Osteoblast (primary cell): ENCODE results near the gene ESPN. TPM values are rescaled to one million over a fixed set of nuclear protein-coding genes. Genes with fewer than 3 reads are reported as not detected.

ENCODE experiments used
- DNase-seq: peaks from one replicate; pipeline ENCODE4 v3.0.0; 2011; ENCODE audit warnings: low spot score, mixed read lengths; ENCODE audit not compliant: insufficient read length; ENCODE audit errors: missing footprints
- H2AFZ ChIP-seq: 2 replicates; pipeline ENCODE4 v1.6.0; 2011; ENCODE audit warnings: mild to moderate bottlenecking, low read length
- H3K27ac ChIP-seq: 2 replicates; pipeline ENCODE4 v1.5.1; 2011; ENCODE audit warnings: mild to moderate bottlenecking, low read depth, low read length, moderate library complexity
- H3K27me3 ChIP-seq: 2 replicates; pipeline ENCODE4 v1.6.0; 2012; ENCODE audit warnings: mild to moderate bottlenecking, control low read depth, inconsistent platforms, low read length, moderate library complexity; ENCODE audit not compliant: insufficient read depth
- H3K36me3 ChIP-seq: 2 replicates; pipeline ENCODE4 v1.5.1; 2011; ENCODE audit warnings: mild to moderate bottlenecking, low read length, control low read depth, moderate library complexity; ENCODE audit not compliant: insufficient read depth
- H3K4me1 ChIP-seq: 2 replicates; pipeline ENCODE4 v1.5.1; 2011; ENCODE audit warnings: mild to moderate bottlenecking, low read length, control low read depth, moderate library complexity; ENCODE audit not compliant: insufficient read depth
- H3K4me2 ChIP-seq: 2 replicates; pipeline ENCODE4 v1.6.0; 2011; ENCODE audit warnings: mild to moderate bottlenecking, low read length; ENCODE audit not compliant: insufficient read depth
- H3K4me3 ChIP-seq: fragments of 200-600 bp; sonication (generic); 3 replicates; pipeline ENCODE4 v1.5.1; 2012; ENCODE audit warnings: mild to moderate bottlenecking, low read length, inconsistent platforms; ENCODE audit not compliant: insufficient read depth
- H3K79me2 ChIP-seq: 2 replicates; pipeline ENCODE4 v1.6.0; 2012; ENCODE audit warnings: mild to moderate bottlenecking, low read length, control low read depth, inconsistent platforms; ENCODE audit not compliant: insufficient read depth
- H3K9me3 ChIP-seq: 2 replicates; pipeline ENCODE4 v1.5.1; 2011; ENCODE audit warnings: low read depth, low read length, control low read depth
- H4K20me1 ChIP-seq: 2 replicates; pipeline ENCODE4 v1.6.0; 2012; ENCODE audit warnings: mild to moderate bottlenecking, low read length, control low read depth; ENCODE audit not compliant: insufficient read depth
- total RNA-seq: library from RNA; depleted of rRNA; stranded (reverse); fragments of >200 nt; gene quantifications from 2 replicates; pipeline ENCODE4 v1.2.3, GENCODE V29; 2012
- TF ChIP-seq, protein P1 (sequence below): IDR thresholded peaks from 2 replicates; pipeline ENCODE4 v1.5.1; 2011; ENCODE audit warnings: mild to moderate bottlenecking, low read depth, low read length, moderate library complexity; ENCODE audit errors: extremely low read depth

ESPN gene
- total RNA-seq, 1 donor, result not detected

DNA sequence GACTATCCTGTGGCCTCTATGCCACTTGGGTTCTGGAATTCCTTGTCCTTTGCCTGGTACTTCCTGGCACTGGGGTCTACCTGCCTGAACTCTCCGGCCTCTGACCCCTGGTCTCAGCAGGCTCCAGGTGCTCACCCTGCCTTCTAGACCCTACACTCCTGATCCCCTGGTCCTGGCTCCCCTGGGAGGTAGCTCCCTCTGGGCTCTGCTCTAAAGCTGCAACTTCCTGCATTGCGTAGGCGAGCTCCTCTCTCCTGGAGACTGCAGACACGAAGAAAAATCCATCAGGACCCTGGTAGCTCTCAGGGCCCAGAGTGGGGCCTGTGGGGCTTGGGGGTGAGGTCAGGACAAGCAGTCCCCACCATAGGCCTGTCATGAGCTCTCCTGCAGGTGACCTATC, 74.7 kb downstream of the ESPN start:
- no peaks in the 10 kb centered on the region for H3K9me3 ChIP-seq
- no peak overlapping the region for H3K27ac ChIP-seq
- peaks cover 35% of the 10 kb centered on the region for H3K4me1 ChIP-seq
- H3K4me2 ChIP-seq, result no peak overlapping the region
- no peak overlapping the region for H2AFZ ChIP-seq
- TF ChIP-seq, protein P1, sequence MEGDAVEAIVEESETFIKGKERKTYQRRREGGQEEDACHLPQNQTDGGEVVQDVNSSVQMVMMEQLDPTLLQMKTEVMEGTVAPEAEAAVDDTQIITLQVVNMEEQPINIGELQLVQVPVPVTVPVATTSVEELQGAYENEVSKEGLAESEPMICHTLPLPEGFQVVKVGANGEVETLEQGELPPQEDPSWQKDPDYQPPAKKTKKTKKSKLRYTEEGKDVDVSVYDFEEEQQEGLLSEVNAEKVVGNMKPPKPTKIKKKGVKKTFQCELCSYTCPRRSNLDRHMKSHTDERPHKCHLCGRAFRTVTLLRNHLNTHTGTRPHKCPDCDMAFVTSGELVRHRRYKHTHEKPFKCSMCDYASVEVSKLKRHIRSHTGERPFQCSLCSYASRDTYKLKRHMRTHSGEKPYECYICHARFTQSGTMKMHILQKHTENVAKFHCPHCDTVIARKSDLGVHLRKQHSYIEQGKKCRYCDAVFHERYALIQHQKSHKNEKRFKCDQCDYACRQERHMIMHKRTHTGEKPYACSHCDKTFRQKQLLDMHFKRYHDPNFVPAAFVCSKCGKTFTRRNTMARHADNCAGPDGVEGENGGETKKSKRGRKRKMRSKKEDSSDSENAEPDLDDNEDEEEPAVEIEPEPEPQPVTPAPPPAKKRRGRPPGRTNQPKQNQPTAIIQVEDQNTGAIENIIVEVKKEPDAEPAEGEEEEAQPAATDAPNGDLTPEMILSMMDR, result no peak
- no peak overlapping the region for H3K4me3 ChIP-seq
- H3K36me3 ChIP-seq, result no peaks in the 10 kb centered on the region
- H3K27me3 ChIP-seq, result no peaks in the 10 kb centered on the region
- no peaks in the 10 kb centered on the region for H4K20me1 ChIP-seq
- H3K79me2 ChIP-seq, result no peaks in the 10 kb centered on the region
- peak; percentile 79 for DNase-seq

DNA sequence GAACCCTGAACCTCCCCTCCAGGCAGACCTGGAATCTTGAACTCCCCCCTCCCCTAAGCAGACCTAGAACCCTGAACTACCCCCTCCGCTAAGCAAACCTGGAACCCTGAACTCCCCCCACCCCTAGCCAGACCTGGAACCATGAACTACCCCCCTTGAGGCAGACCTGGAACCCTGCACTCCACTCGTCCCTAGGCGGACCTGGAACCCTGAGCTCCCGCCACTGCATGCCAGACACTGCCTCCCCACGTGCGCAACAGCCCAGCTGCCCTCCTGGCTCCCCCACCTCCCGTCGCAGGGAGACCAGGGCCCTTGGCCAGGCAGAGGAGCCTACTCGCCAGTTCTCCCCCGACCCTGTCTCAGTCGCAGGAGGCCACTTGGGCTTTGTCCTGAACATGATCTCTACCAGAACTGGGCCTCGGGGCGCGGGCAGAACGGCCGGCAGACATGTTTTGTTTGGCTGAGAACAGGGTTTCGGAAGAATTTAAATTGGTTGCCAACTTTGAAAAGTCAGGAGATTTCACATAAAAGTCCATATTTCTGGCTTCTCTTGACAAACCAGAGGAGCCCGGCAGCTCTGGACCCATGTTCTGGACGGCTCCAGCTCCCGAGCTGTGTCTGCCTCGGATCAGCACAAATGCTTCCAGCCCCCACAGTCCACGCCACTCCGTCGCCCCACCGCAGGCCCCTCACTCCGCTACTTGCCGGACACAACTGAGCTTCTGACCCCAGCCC, 76.1 kb downstream of the ESPN start:
- Histone ChIP-seq H4K20me1 (no peaks in the 10 kb centered on the region), H3K36me3 (no peaks in the 10 kb centered on the region), H3K9me3 (no peaks in the 10 kb centered on the region), H3K4me3 (peak overlapping the region; percentile 13), H3K27me3 (no peaks in the 10 kb centered on the region), H3K4me1 (peaks cover 31% of the 10 kb centered on the region), H3K27ac (no peak overlapping the region), H3K4me2 (peak overlapping the region; percentile 38), H2AFZ (peak overlapping the region; percentile 67), H3K79me2 (no peaks in the 10 kb centered on the region)
- peak; percentile 96 for DNase-seq
- TF ChIP-seq, protein P1, result no peak

DNA sequence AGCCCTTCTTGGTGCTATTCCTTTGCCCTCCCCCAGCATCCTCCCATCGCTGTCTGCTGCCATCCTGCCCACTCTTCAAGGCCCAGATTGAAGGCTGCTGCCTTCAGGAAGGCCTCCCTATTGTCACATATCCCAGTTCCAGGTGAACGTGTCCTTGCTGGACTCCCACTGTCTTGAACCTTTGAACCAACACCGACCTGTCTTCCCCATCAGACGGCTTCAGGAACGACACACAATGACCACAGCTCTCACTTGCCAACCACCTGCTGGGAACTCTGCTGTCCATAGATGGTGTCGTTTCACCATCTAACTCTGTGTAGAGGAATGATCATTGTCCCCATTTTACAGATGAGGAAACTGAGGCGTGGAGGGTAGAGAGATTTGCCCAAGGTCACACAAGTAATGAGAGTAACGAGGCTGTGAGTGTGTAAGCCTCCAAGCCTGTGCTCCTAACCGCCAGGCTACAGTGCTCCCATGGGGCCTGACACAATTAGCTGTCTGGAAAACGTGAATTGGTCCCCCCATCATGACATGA, 76.8 kb downstream of the ESPN start:
- H3K4me3 ChIP-seq, result peak overlapping the region; percentile 13
- H3K79me2 ChIP-seq, result no peaks in the 10 kb centered on the region
- H3K9me3 ChIP-seq, result no peaks in the 10 kb centered on the region
- TF ChIP-seq, protein P1, result no peak
- DNase-seq, result peak; percentile 87
- no peaks in the 10 kb centered on the region for H3K27me3 ChIP-seq
- peaks cover 25% of the 10 kb centered on the region for H3K4me1 ChIP-seq
- H4K20me1 ChIP-seq, result no peaks in the 10 kb centered on the region
- peak overlapping the region; percentile 38 for H3K4me2 ChIP-seq
- no peaks in the 10 kb centered on the region for H3K36me3 ChIP-seq
- no peak overlapping the region for H3K27ac ChIP-seq
- peak overlapping the region; percentile 67 for H2AFZ ChIP-seq

DNA sequence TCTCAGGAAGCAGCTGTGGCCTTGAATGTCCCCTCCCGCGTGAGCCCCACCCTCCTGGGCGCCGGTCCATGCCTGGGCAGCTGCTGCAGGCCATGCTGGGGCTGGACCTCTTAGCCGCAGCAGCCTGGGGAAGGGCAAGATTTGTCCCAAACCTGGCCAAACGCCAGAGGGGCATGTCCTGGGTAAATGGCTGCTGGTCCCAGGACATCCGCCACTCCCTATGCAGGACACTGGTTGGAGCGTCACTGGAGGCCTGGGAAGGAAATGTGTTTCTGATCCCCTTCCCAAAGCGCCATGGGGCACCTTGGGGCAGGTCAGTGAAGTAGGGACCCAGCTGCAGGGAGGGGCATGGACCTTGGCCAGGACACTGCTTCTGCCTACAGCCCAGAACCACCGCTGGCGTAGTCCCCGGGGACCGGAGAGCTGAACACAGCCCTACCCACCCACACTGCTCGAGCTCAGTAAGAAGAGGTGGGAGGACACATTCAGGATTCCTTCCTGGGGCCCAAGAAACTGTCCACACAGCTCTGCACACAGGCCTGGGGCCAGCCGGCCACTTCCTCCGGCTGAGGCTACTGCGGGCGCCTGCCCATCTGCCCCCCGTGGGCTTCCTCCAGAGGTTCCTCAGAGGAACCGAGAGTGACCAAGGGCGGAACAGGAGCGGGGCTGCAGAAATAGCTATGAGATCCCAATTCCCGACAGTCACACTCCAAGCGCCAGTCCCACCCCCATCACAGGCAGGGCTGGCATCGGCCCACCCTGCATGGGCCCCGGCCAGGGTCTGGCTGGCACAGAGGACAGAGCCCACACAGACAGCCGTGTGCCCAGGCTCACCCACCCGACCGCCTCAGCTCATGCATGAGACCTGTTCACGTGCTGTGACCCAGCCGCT, 77.7 kb downstream of the ESPN start:
- DNase-seq, result peak; percentile 98
- TF ChIP-seq, protein P1, result no peak
- no peaks in the 10 kb centered on the region for H3K79me2 ChIP-seq
- H3K4me2 ChIP-seq, result peak overlapping the region; percentile 32
- H3K27ac ChIP-seq, result no peak overlapping the region
- no peaks in the 10 kb centered on the region for H3K9me3 ChIP-seq
- H3K36me3 ChIP-seq, result no peaks in the 10 kb centered on the region
- no peak overlapping the region for H3K4me3 ChIP-seq
- H3K4me1 ChIP-seq, result peaks cover 22% of the 10 kb centered on the region
- H3K27me3 ChIP-seq, result no peaks in the 10 kb centered on the region
- H4K20me1 ChIP-seq, result no peaks in the 10 kb centered on the region
- H2AFZ ChIP-seq, result no peak overlapping the region
